Measurements from ENCODE around the gene SUN1. TPM values are rescaled to one million over a fixed set of nuclear protein-coding genes. Genes with fewer than 3 reads are reported as not detected.

The SUN1 gene
- total and polyA plus RNA-seq, 2 donors (not counting 3 experiments of a cell fraction or from before 2014, with no cell fraction given) = 158 to 410 TPM

GRCh38 chr7:891291-891690, 59.0 kb downstream of the SUN1 start:
- intact Hi-C loops (cut with micrococcal nuclease) = no loop called here
- dilution Hi-C loops (cut with MboI; ENCODE audit: extremely low pct_ligation_motif_present, low sequenced_read_pairs) = no loop called here

More at GRCh38 chr7:891291-891690, 59.0 kb downstream of the SUN1 start:
- Histone ChIP-seq H3K4me1 (ENCODE audit: control insufficient read depth, extremely low read depth, insufficient read depth, low read length) (no peaks in the 10 kb centered on the region), H4K20me1 (replicated peaks; ENCODE audit: control insufficient read depth, extremely low read depth, insufficient read depth, low read length) (no peaks in the 10 kb centered on the region), H3K36me3 (ENCODE audit: control insufficient read depth in 2 of 2, extremely low read depth in 1 of 2, insufficient read depth in 2 of 2, low read length in 2 of 2) (peaks cover 12 to 73% of the 10 kb centered on the region in 2 experiments), H3K4me3 (replicated peaks in 1 of 3; ENCODE audit: insufficient read depth in 1 of 3, low read depth in 1 of 3, low read length in 3 of 3) (no peak overlapping the region), H3K27me3 (ENCODE audit: control insufficient read depth in 2 of 2, insufficient read depth in 2 of 2, low read length in 2 of 2) (no peaks in the 10 kb centered on the region), H2AFZ (ENCODE audit: low read depth, low read length) (no peak overlapping the region), H3K4me2 (ENCODE audit: insufficient read depth, low read length) (no peak overlapping the region), H3K9me3 (replicated peaks; ENCODE audit: control insufficient read depth, insufficient read depth, low read length) (no peaks in the 10 kb centered on the region), H3K79me2 (ENCODE audit: control insufficient read depth, insufficient read depth, low read length) (peaks cover 3% of the 10 kb centered on the region), H3K9ac (replicated peaks; ENCODE audit: extremely low read depth, insufficient read depth, low read length) (no peak overlapping the region), H3K27ac (ENCODE audit: insufficient read depth, low read depth, low read length) (no peak overlapping the region), H3K9me1 (replicated peaks; ENCODE audit: control insufficient read depth, extremely low read depth, insufficient read depth, low read length) (no peaks in the 10 kb centered on the region)
- TF ChIP-seq POLR2AphosphoS5 (IDR thresholded peaks at IDR 0.05; ENCODE audit: insufficient read depth, low read depth, low read length) (no peak), EZH2 (IDR thresholded peaks at IDR 0.05; ENCODE audit: borderline replicate concordance, low read depth, low read length, severe bottlenecking) (no peak), FOS (IDR thresholded peaks at IDR 0.05; ENCODE audit: borderline replicate concordance, insufficient read depth, low read length) (no peak), GATA2 (IDR thresholded peaks at IDR 0.05; ENCODE audit: insufficient read depth, insufficient read length, low read depth, low read length) (no peak), CTCF (IDR thresholded peaks at IDR 0.05; ENCODE audit: extremely low read depth in 1 of 2, insufficient read depth in 1 of 2, low read depth in 1 of 2, low read length in 2 of 2) (no peak), MYC (IDR thresholded peaks at IDR 0.05; ENCODE audit: low read depth, low read length) (no peak), POLR2A (IDR thresholded peaks at IDR 0.05; ENCODE audit: low read depth, low read length) (no peak)
- ChIA-PET POLR2A (no interaction called here), CTCF (interaction anchor here (0.7 to 0.9 kb wide), 2 partner anchors 11 to 12 kb away, joined by 3 to 4 read pairs; no protein-coding TSS in a partner anchor)
- no peak for DNase-seq (ENCODE audit: low read depth, low spot score)
- BruUV-seq (replicated peaks) = no TSS peak
- no peak for FAIRE-seq

Measured in endothelial cell of umbilical vein (primary cell).